Inflammatory macrophage (primary cell): ENCODE measurements around the gene NT5DC1.

Experiments used
- DNase-seq, 2 donors: peaks; one replicate each; pipeline ENCODE4 v3.0.0-alpha.2; 2020 to 2022

The NT5DC1 gene

GRCh38 chr6:116247285-116247684 lies 146.6 kb downstream of the NT5DC1 start:
- peak in 1 of 2 donors; percentile 21 for DNase-seq

- DNase-seq: no peak
Observed at GRCh38 chr6:116248577-116248976, 147.9 kb downstream of the NT5DC1 start.

DNA sequence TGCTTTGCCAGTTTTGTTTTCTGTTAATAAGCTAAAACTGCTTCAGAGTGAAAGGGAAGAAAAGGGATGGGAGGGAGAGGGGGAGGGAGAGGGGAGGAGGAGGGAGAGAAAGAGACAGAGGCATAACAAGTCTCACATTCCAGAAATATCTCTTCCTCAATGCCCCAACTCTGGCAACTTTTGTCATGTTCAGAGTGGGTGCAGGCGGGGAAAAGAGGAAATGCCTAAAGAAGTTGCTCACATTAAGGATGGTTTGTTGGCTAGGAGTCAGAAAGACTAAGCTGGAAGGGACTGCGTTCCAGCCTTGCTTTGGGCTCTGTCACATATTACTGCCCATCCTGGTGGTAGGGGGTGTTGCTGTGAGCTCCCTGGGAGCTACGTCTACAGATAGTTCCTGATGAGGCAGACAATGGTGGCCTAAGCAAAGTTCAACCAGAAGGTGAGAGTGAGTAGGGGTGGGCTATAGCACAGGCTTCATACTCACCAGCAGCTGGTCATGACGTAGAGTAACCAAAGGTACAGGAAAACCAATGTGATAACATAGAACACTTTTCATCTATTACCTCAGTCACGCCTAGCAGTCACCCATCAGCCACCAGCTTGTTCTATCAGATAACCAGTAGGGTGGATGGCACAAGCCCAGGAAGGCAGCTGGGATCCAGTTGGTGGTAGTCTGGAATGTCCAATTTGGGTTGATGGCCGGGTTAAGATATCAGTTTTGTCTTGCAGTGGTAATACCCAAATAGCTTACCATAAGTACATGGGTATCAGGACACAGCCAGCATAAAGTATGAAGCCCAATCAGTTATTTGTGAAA lies 151.1 kb downstream of the NT5DC1 start:
- peak; percentile 19 to 41 for DNase-seq

DNA sequence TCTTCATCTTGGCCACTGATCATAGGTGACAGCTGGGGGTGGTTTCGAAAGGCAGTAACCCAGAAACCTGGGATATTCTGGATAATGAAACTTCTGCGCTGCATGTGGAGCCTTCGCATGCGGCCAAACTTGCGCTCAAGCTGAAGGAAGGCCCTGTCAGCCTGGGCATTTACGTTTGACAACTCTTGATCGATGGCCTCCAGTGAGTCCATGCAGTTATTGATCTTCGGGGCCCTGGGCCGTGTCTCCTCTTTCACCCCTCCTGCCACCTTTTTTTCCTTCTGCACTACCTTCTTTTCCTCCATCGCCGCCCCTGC lies 152.5 kb downstream of the NT5DC1 start:
- DNase-seq: no peak

GRCh38 chr6:116253505-116254296 lies 153.0 kb downstream of the NT5DC1 start, which contains the start of gene TSPYL4:
Gene TSPYL4 (minus strand): TSS chr6:116254075. CDS start chr6:116254008, 67 bp downstream.
- DNase-seq: peak; percentile 93 to 95

DNA sequence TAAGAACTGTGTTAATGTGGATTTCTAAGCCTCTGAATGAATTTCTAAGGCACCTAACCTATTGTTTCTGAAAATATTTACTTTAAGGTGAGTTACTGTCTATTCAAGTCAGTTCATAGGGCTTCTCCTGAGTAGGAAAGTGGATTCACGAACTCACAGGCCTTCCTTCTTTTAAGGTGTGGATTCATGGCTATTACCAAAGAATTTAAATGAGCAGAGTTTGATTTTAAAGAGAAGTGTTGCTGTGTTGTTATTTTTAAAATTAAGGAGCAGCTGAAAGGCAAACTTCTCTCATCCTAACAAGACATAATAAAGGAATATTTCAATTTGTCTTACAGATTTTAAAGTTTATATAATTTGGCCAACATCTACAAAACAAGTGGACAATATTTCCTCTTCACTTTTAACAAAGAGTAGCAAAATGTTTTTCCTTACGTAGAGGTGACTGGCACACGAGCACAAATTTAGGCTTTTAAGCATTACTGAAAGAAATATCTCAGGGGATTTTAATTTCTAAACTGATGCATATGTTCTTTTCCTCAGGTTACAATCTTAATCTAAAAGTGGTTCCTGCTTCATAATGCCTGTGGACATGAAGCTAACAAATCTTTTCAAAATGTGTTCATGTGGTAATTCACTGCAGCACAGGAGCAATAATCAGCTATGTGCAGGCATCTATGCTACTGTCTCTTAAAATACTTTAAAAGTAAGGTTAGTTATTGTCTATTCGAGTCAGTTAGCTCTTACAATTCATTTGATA lies 153.8 kb downstream of the NT5DC1 start:
- DNase-seq: no peak

GRCh38 chr6:116255246-116255800 lies 154.7 kb downstream of the NT5DC1 start:
- DNase-seq: no peak

DNA sequence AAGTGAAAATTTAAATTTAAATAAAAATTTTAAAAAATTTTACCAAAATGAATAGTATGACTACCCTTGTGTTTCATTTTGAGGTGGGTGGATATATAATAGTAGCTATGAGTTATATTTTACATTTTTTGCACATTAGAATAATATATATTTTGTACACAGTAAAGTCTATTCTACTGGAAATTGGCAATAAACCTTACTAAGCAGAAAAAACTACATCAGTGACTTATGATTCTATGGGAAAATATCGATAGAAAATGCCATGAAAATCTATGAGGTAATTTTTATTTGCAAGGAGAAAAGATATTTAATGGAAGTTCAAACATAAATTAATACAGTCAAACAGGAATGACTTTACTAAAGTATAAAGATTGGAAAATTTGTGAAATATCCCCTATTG lies 156.0 kb downstream of the NT5DC1 start:
- no peak for DNase-seq

DNA sequence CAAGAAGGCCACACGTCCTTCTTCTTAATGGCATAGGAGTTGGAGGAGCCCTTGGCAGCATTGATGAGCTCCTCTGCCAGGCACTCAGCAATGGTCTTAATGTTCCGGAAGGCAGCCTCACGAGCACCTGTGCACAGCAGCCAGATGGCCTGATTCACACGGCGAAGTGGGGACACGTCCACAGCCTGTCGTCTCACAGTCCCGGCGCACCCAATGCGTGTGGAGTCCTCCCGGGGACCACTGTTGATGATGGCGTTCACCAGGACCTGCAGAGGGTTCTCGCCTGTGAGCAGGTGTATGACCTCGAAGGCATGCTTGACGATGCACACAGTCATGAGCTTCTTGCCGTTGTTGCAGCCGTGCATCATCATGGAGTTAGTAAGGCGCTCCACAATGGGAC lies 157.9 kb downstream of the NT5DC1 start:
- no peak for DNase-seq

GRCh38 chr6:116263353-116263752 lies 162.7 kb downstream of the NT5DC1 start:
- DNase-seq: no peak

DNA sequence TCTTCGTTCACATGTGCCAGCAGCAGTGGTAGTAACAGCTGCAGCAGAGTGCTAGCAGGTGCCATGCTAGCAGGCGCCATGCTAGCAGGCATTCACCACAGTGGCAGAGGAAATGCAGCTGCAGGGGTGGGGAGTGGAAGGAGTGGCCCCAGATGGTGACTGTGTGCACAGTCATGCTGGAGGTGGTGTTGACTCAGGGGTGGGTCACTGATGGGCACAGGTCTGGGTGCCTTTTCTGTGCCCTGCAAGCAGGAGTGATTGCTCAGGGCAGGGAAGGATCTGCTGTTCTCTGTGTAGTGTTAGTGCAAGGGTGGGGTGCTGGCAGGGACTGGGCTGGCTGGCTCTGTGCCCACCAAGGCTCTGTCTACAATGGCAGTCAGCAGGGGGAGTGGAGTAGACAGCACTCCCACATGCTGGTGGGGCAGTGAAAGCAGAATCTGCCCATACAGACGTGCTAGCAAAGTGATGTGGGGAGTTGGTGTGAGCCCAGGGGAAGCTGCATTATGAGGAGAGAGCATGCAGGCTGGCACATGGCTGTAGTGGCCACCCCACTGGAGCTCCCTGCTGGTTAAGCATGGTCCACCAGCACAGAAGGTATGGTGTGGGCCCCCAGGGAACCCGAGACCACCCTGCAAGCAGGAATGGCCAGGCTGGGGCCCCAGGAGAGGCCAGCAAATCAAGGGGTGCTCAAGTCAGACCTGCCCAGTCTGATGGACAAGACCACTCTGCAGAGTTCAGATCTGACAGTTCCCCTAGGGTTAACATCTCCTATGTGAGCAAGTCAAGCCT lies 164.6 kb downstream of the NT5DC1 start:
- no peak for DNase-seq

DNA sequence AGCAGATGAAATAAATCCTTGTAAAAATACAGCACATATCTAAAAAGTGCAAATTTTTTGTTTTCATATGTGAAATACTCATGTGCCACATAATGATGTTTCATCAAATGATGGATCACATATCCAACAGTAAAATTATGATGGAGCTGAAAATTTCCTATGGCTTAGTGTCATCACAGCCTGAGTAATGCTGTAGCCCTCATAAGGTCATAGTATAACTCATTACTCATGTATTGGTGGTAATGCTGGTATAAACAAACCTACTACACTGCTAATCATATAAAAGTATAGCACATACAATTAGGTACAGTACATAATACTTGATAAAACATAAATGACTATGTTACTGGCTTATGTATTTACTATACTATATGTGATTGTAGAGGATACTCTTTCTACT lies 166.2 kb downstream of the NT5DC1 start:
- no peak for DNase-seq

DNA sequence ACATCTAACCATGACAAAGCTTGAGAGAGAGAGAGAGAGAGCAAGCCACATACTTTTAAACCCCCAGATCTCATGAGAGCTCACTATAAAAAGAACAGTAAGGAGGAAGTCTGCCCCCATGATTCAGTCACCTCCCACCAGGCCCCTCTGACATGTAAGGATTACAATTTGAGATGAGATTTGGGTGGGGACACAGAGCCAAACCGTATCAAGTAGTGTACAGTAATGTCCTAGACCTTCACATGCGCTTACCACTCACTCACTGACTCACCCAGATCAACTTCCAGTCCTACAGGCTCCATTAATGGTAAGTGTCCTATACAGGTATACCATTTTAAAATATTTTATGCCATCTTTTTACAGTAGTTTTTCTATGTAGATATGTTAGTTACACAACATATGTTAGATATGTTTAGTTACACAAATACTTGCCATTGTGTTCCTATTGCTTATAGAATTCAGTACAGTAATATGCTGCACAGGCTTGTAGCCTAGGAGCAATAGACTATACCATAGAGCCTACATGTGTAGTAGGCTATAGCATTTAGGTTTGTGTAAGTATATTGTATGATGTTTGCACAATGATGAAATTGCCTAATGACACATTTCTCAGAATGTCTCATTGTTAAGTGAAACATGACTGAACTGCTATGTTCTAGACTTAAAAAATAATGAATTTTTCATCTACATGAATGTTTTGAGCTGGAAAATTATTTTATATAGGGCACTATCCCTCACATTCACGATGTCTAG lies 167.4 kb downstream of the NT5DC1 start:
- no peak for DNase-seq

GRCh38 chr6:116268589-116269293 lies 168.1 kb downstream of the NT5DC1 start:
- DNase-seq: peak; percentile 74 to 87

DNA sequence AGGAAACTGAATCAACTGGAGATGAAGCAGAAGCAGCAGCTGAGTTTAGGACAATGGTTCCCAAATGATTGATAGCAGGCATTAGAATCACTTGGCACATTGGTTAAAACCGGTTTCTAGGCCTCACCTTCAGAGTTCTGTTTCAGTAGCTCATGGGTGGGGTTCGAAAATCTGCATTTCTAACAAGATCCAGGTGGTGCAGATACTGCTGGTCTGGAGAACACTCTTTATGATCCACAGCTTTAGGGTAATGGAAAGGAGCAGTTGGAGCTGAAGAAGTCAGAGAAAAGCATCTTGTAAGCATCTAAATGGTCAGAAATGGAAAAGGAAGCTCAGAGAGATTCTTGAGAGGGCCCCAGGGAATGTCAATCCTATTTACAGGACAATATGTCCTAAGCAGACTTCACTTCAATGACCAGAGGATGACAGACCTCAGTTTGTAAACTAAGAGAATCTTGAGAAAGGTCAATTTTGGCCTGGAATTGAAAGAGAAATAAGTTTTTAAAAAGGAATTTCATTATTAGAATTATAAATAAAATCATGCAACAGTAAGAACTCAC lies 170.6 kb downstream of the NT5DC1 start:
- no peak for DNase-seq

GRCh38 chr6:116277124-116277523 lies 176.5 kb downstream of the NT5DC1 start:
- DNase-seq: no peak

GRCh38 chr6:116278481-116278829 lies 177.8 kb downstream of the NT5DC1 start:
- no peak for DNase-seq

GRCh38 chr6:116278854-116279231 lies 178.2 kb downstream of the NT5DC1 start:
- DNase-seq: no peak

DNA sequence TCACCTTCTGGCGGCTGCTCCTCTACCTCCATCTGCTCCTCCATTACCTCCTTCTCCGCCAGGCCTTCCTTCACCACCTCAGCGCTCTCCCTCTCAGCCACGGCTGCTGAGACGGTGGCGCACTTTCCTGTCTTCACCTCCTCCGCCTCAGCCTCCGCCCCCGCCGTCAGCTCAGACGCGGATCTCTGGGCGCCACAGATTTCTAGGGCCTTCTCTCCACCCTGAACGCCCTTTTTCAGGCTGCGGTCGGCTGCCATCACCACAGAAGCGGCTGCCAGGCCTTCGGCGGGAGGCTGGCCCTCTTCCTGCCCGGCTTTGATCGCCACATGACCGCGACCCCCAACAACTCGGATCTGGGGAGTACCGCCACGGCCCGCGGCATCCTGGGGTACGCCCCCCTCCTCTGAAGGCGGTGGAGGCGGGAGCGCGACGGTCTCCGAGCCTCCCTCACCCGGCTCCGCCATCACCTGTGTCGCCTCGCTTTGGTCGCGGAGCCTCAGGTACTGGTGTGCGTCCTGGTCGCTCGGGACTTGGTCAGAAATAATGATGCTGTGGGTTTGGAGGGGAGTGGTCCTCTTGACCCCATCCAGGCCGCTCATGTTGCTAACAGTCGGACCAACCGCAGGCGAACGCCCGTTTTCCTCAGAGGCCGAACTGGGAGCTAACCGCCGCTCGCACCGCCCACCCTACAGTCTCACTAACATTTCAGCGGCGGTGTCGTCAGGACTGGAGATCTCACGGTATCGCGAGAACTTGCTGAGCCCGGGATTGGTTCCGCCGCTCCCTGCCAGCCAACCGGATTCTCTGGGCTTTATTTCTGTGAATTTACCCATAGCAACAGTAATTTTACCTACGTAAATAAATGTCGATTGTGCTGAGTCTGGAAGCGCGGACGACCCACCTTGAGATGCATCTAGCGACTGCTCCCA lies 178.8 kb downstream of the NT5DC1 start, which contains the start of gene TSPYL1:
Gene TSPYL1 (minus strand): TSS at position 699 of the 929 bp plus-strand sequence. CDS start 100 bp downstream, at position 599.
- DNase-seq: peak; percentile 97 to 98
